Suprapubic skin (tissue), 4 donors: ENCODE results near the gene CAPN9.

Experiments
- EP300 ChIP-seq: sonication (generic); formaldehyde crosslinking; IDR thresholded peaks from one replicate; pipeline ENCODE4 v1.6.1; 2017; ENCODE audit warnings: antibody characterized with exemption
- POLR2A ChIP-seq, 2 donors: fragments of 450-650 bp; IDR thresholded peaks; one replicate each; pipeline ENCODE4 v1.6.1; 2017; ENCODE audit warnings: antibody characterized with exemption in 2 of 2, mild to moderate bottlenecking in 2 of 2, moderate library complexity in 2 of 2
- POLR2AphosphoS5 ChIP-seq, 3 donors: sonication (generic); formaldehyde crosslinking; IDR thresholded peaks; one replicate each; pipeline ENCODE4 v1.6.1; 2017; ENCODE audit warnings: antibody characterized with exemption in 3 of 3
- TF ChIP-seq, protein P1 (sequence below), 2 donors: fragments of 200-600 bp in 1 of 2; fragments of 450-650 bp in 1 of 2; sonication (generic) in 1 of 2; IDR thresholded peaks; one replicate each; pipeline ENCODE4 v1.5.1; 2016 to 2019; ENCODE audit warnings: antibody characterized with exemption in 2 of 2, mild to moderate bottlenecking in 1 of 2, moderate library complexity in 1 of 2

DNA sequence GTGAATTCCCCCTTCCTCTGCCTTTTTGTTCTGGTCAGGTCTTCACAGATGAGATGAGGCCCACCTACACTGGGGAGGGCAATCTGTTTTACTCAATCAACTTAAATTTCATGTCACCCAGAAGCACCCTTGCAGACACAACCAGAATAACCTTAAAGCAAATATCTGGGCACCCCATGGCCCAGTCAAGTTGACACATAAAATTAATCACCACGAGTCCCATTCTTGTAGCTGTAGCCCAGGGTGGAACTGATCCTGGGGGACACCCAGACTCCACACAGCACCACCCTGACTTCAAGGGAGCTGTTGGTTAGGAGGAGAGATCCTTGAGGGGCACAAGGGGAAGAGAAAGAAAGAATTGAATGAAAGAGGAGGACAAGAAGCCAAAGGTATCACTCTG, 23.1 kb downstream of the CAPN9 start:
- TF ChIP-seq, protein P1, sequence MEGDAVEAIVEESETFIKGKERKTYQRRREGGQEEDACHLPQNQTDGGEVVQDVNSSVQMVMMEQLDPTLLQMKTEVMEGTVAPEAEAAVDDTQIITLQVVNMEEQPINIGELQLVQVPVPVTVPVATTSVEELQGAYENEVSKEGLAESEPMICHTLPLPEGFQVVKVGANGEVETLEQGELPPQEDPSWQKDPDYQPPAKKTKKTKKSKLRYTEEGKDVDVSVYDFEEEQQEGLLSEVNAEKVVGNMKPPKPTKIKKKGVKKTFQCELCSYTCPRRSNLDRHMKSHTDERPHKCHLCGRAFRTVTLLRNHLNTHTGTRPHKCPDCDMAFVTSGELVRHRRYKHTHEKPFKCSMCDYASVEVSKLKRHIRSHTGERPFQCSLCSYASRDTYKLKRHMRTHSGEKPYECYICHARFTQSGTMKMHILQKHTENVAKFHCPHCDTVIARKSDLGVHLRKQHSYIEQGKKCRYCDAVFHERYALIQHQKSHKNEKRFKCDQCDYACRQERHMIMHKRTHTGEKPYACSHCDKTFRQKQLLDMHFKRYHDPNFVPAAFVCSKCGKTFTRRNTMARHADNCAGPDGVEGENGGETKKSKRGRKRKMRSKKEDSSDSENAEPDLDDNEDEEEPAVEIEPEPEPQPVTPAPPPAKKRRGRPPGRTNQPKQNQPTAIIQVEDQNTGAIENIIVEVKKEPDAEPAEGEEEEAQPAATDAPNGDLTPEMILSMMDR (IDR thresholded peaks at IDR 0.05): no peak
- TF ChIP-seq POLR2A (IDR thresholded peaks at IDR 0.05): no peak
- no peak for TF ChIP-seq POLR2AphosphoS5 (IDR thresholded peaks at IDR 0.05)
- no peak for TF ChIP-seq EP300
